NCI-H446 (cell line): ENCODE measurements around the gene CLECL1.
"Not testable (repeated sequence)": the region's sequence is repeated elsewhere in the genome, so short reads cannot be mapped to it uniquely, and the experiment has no call there.

Source experiments
- DNase-seq, 2 experiments: peaks; one replicate each; lab custom pipeline; 2025; lab: John Stamatoyannopoulos, UW

The CLECL1 gene

DNA sequence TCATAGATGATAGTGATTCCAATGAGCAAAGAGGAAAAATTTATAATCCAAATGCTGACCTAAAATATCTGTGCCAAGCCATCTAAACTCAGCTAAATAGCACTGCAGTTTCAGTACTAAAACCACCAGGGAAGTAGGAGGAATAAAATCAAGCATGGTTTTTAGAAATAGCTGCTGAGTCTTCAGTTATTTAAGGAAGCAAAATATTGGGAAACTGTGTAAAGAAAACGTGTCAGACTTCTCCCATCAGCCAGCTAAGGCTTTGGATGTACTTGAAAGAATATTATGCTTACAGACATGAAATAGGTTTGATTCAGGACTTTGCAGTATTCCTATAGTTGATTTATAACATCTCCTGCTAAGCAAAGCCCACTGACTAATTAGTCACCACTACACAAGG, 38.7 kb downstream of the CLECL1 start:
- no peak for DNase-seq

DNA sequence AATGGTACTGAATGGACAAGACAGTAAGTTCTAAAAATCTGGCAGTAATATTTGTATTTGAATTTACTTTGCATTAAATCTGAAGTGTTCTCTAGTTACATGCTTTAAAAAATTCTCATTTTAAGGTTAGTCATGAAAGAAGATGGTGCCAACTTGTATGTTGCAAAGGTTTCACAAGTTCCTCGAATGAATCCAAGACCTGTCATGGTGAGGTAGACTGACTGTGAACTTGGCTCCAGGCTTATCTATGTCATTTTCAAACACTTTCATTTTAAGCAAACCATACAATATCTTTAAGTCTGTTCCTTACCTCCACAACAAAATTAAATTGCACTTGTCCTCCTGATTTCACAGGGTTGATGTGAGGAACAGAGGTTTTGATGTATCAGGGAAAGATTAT, 40.0 kb downstream of the CLECL1 start:
- DNase-seq: no peak

DNA sequence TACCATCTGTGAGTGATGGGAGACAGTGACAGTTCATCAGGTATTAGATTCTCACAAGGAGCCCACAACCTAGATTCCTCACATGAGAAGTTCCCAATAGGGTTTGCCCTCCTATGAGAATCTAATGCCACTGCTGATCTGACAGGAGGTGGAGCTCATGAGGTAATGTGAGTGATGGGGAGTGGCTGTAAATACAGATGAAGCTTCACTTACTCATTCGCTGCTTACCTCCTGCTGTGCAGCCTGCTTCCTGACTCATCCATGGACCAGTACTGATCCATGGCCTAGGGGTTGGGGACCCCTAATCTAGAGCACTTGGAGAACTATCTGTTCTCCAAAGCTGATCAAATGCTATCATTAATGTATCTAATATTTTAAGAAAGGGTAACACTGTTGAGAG, 45.7 kb downstream of the CLECL1 start:
- no peak for DNase-seq

DNA sequence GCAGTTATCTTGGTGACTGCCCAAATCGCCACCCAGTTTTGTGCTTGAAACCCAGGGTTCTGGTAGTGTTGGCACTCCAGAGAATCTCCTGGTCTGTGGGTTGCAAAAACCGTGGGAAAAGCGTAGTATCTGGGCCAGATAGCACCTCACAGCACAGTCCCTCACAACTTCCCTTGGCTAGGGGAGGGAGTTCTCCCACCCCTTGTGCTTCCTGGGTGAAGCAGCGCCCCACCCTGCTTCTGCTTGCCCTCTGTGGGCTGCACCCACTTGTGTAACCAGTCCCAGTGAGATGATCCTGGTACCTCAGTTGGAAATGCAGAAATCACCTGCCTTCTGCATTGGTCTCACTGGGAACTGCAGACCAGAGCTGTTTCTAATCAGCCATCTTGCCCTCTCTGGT, 47.0 kb downstream of the CLECL1 start:
- no peak for DNase-seq

DNA sequence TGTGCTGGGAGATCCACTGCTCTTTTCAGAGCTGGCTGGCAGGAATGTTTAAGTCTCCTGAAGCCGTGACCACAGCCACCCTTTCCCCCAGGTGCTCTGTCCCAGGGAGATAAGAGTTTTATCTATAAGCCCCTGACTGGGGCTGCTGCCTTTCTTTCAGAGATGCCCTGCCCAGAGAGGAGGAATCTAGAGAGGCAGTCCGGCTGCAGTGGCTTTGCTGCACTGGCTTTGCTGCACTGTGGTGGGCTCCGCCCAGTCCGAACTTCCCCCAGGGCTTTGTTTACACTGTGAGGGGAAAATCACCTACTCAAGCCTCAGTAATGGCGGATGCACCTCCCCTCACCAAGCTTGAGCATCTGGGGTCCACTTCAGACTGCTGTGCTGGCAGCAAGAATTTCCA, 47.5 kb downstream of the CLECL1 start:
- DNase-seq: not testable (repeated sequence)

DNA sequence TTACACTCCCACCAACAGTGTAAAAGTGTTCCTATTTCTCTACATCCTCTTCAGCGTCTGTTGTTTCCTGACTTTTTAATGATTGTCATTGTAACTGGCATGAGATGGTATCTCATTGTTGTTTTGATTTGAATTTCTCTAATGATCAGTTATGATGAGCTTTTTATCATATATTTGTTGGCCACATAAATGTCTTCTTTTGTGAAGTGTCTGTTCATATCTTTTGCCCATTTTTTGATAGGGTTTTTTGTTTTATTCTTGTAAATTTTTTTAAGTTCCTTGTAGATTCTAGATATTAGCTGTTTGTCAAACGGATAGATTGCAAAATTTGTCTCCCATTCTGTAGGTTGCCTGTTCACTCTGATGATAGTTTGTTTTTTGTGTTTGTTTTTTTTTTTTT, 49.9 kb downstream of the CLECL1 start:
- not testable (repeated sequence) for DNase-seq

DNA sequence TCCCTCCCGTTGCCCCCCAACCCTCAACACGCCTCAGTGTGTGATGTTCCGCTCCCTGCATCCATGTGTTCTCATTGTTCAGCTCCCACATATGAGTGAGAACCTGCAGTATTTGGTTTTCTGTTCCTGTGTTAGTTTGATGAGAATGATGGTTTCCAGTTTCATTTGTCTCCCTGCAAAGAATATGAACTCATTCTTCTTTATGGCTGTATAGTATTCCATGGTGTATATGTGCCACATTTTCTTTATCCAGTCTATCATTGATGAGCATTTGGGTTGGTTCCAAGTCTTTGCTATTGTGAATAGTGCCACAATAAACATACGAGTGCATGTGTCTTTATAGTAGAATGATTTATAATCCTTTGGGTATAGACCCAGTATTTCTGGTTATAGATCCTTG, 50.4 kb downstream of the CLECL1 start:
- not testable (repeated sequence) for DNase-seq

DNA sequence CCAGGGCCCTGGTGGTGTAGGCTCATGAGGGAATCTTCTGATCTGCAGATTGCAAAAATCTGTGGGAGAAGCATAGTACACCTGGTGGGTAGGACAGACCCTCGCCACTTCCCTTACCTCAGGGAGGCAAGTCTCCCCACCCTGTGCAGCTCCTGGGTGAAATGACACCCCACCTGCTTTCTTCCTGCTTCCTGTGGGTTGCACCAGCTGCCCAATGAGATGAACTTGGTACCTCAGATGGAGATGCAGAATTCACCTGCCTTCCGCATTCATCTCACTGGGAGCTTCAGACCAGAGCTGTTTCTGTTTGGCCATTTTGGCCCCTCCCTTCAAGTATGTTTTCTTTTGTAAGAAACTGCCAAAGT, 58.7 kb downstream of the CLECL1 start:
- no peak for DNase-seq

DNA sequence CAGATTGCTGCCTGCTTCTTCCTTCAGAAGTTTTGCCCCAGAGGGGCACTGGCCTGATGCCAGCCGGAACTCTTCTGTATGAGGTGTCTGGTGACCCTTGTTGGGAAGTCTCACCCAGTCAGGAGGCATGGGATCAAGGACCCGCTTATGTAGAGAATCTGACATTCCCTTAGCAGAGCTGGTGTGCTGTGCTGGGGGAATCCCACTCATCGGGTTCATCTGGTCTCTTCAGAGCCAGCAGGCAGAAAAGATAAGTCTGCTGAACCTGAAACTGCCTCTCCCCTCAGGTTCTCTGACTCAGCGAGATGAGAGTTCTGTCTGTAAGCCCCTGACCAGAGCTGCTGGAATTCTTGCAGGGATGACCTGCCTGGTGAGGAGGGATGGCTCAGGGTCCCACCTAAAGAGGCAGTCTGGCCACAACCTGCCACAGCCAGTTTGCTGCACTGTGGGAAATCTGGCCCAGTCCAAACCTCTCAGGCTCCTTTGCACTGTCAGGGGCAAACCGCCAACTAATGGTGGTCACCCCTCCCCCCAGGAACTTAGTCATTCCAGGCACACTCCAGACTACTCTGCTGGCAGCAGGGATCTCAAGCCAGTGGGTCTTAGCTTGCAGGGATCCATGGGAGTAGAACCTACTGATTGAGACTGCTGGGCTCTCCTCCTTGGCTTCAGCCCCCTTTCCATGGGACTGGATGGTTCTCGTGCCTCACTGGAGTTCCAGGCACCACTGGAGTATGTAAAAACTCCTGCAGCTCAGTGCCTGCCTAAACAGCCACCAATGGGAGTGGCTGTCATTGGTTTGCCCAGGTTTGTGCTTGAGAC, 59.3 kb downstream of the CLECL1 start:
- DNase-seq: peak in 1 of 2 experiments; percentile 68
